CD4-positive, alpha-beta T cell treated with Interleukin-17A for 1 hour (primary cell): Measurements from ENCODE around the gene CAMTA1.

Source experiments
- DNase-seq: peaks from one replicate; pipeline ENCODE4 v3.0.0-alpha.2; 2020

Gene CAMTA1

DNA sequence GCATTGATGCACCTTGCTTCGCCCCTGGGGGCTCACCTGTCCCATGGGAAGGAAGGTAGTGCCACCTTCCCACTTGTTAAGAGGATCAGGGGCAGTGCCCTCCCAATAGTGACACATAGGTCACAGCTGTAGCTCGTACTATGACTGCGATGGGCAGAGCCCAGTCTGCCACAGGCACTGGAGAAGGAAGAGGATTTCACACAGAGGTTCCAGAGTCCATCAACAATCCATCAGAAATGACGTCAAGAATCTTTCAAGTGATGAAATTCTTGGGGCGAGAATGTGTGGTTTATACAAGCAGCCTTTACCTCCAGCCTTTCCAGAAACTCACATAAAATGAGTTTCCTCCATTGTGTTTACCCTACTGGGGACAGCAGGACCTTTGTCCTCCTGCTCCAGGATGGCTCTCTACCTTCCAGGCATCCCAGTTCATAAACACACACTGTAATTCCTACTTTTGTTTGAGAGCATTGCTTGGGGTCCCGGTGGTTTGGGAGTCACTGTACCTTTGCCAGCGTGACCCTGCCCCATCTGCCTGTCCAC is 725.2 kb downstream of the CAMTA1 start:
- DNase-seq, result no peak

DNA sequence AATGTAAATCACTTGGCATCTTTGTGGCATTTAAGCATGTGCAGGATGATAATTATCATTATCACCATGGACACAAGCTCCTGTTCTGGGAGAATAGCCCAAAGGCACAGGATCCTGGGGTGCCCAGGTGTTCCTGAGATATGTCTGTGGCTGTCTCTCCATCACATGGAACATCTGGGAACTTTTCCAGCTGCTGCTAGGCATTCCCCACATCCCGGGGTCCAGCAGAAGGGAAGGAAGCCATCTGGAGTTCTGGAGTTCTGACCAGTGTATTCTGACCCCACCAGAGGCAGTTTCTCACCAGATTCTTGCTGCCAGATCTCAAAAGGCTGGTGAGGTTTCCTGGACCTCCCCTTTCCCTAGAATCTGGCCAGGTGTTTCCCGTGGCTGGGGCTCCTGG is 726.1 kb downstream of the CAMTA1 start:
- DNase-seq, result no peak

DNA sequence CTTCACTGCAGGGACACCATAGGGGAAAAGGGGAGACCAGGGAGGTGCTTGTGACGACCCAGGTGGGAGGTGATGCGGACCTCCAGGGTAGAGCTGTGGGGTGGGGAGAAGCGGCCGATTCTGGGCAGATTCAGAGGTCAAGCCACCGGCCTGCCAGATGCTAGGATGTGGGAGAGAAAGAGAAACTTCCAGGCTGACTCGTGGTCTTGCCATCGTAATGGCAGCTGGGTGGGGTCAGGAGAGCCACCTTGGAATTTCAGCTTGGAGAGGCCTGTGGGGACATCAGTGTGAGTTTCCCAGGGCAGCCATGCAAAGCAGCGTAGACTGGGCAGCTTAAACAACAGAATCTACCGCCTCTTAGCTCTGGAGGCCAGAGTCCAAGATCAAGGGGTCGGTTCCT is 727.8 kb downstream of the CAMTA1 start:
- DNase-seq, result no peak

DNA sequence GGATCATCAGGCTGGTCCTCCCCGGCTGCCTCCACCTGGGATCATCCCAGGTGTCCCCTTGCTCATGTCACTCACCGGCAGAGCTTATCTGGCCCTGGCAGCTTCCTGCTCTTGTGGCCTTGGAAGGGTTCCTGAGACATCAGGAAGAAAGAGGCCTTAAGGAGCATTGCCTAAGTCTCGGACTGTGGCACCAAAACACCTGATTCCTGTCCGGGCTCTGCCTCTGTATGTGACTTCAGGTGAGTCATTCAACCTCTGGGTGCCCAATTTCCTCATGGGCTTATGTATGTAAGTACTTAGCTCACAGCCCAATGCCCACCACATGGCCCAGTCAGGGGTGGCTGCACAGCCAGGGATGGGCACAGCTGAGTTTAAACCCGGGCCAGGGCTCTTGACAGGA is 729.9 kb downstream of the CAMTA1 start:
- DNase-seq, result no peak

DNA sequence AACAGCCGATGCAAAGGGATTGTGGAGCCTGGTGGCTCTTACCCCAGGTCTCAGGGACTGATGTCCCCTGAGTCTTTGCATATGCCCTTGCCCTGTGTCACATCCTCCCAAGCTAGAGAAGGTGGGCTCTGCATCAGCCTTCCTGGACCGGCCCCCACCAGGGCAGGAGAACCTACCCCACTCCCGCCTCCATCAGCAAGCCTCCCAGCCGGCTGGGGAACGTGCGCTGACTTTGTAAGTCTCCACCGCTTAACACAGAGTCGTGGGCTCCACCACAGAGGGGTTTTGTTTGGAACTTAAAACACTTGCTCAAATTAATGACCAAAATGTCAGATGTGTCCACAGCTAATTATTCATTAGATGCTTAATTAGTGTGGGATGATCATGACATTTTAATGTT is 730.6 kb downstream of the CAMTA1 start:
- no peak for DNase-seq

DNA sequence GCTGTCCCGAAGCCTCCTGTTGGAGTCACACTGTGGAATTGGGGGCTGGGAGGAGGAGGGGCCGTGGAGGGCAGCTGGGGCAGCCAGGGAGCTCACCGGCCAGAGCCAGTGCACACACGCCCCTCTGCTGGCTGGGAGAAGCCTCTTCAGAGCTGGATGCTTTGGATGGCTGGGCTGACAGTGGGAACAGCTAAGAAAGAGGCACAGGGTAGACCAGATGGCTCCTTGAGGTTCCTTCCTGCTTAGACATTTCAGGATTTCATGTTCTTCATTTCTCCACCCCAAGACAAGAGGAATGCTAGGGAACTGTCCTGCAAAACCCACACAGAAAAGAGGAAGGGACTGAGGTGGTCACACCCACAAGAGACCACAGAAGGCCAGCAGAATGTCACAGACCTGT is 731.1 kb downstream of the CAMTA1 start:
- no peak for DNase-seq

DNA sequence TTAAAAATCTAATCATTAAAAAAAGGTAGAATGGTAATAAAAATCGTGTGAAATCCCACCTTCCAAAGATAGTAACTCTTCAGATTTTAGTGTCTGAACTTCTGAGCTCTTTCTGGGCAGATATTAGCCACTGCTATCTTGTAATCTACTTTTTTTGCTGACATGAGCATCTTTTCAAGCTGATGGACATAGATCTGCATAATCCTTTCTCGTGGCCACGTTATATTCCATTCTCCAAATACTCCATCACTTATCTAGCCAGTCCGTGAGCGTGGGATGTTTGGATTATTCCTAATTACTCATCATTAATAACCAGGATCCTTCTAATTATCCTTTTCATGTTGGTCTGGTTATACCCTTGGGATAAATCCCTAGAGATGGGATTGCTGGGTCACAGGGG is 731.7 kb downstream of the CAMTA1 start:
- DNase-seq, result no peak

DNA sequence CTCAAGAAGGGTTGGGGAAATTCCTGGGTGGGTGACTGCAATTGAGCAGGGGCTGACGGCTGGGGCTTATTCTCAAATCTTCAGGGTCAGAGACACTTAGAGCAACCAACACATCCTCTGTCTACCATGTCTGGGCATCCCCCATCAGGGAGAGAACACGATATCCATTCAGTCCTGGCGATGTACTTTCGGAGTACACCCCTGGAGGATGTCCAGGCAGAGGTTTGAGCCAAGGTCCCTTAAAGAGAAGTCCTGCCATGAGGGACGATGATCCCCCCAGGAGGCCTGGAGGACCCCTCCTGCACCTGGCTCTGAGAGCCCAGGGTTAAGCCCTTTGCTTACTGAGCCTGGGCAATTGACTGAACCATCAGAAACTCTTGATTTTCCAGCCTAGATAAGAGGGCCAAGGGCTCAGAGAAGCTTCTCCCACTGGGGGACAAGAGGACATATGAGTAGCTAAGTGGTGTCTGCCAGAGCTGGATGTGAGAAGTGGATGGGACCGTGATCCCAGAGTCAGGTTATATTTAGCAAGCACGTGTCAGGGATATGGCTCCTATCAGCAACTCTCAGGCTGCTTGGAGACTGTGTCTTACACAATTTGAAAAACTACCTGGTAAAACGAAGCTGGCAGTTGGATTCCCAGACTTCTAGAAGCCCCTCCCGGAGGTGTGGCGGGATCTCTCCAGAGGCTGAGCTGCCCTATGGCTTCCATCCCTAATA is 732.5 kb downstream of the CAMTA1 start:
- no peak for DNase-seq

DNA sequence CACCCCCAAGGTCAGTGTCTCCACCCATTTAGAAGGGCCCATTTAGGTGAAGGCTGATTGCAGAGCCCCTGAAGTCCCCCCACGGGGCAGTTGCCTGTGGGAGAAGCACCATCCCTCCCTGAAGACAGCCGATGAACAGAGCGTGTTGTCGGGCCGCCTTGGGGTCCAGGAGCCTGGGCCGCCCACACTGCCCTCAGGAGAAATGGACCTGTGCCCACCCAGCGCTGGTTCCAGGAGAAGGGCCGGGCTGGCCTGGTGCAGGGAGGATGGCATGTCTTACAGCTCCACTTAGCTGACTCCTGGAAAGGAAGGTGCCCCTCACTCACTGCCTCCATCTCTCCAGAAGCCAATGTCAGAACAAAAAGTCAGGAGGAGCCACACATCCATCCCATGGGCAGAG is 733.2 kb downstream of the CAMTA1 start:
- no peak for DNase-seq

DNA sequence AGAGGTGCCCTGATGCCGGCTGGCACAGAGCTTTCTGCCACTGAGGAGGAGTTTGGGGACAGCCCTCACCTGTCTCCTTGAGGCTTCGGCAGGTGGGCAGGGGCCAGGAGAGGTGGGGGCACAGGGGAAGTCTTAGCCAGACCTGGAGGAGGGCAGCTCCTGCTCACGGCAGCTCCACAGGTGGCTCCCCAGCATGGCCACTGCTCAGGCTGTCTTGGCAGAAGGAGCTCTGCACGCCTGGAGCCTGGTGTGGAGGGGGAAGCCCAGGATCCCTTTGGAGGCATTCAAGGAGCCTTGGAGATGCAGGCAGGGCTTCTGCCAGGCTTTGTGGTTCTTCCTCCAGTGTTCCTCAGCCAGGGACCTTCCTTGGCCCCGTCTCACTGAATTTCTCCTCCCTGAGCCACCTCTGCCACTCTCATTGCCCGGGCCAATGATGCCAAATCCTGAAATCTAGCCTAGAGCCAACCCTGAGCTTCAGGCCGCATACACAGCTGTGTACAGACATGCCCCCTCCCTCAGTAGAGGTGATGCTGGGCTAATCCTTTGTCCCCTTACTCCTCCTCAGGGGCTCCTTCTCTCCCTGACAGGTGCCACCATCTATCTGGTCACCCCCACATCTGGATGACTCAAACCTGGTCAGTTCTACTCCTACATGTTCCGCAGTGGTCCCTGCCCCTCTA is 734.1 kb downstream of the CAMTA1 start:
- DNase-seq, result no peak

DNA sequence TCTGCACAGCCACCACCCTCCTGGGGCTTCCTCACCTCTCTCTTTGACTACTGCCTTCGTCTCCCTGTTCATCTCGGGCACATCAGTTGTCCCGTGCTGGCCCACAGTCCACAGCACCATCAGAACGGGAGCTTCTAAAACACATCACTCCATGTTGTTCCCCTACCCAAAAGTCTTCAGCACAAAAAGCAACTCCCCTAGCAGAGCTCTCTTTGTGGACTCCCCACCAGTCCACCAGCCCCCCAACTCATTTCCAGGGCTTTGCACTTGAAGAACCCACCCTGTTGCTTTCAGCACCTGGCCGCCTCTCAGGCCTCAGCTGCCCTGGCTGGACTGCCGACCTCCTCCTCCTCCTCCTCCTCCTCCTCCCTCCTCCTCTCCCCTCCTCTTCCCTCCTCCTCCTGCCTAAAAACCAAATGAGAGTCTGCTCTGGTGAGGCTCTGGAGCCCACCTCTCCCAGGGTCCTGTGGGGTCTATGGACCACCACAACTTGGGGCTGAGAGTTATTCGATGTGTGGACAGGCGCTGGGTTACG is 734.7 kb downstream of the CAMTA1 start:
- no peak for DNase-seq

DNA sequence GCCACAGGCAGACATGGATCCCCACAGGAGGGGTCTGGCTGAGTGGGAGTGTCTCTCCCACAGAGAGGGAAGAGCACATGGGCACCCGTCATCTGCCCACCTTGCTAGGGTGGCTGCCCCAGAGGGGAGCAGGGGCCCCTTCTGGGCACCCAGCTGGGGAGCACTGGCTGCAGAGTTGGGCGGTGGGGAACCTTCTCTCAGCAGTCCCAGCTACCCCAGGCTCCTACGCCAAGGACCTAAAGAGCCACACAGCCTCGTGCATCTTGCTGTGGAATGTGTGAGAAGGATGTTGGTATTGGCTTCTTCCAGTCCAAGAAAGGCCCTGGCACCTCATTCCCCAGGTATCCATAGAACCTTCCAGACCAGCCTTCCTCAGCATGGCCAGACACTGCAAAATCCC is 735.2 kb downstream of the CAMTA1 start:
- no peak for DNase-seq

DNA sequence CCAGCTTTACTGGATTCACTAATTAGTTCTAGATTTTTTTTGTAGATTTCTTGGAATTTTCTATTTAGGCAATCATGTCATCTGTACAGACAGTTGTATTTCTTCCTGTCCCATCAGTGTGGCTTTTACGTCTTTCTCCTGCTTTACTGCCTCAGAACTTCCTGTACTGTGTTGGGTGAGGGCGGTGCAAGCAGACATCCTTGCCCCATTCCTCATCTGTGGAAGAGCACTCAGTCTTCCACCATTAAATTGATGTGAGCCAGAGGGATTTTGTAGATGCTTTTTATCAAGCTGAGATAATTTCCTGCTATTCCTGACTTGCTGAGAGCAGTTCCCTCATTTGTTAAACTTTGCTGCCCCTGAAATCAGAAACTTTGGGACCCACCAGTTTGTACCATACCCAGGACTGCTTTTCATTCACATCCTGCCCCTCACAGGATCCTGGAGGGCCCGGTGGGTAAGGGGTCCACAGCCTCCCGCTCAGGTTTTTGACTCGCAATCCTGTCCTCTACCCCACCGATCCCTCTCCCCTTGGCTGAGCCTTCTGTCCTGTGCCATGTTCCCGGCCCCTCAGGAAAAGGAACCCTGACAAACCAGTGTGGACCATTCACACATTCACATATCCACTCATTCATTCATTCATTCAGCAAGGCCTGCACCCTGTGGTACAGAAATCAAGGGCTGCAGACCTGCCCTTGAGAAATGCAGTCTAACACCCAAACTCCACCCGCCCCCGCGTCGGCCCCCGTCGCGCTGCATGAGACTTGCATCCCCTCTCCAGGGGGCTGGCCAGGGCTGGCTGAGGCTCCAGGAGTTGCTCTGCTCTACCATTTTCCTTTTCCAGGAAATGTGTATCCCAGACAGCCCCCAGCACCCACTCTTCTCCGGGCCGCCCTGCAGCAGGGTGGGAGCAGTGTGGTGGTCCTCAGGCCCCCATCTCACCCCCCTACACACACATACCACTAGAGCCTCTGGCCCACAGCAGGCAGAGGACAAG is 739.4 kb downstream of the CAMTA1 start:
- DNase-seq, result no peak

DNA sequence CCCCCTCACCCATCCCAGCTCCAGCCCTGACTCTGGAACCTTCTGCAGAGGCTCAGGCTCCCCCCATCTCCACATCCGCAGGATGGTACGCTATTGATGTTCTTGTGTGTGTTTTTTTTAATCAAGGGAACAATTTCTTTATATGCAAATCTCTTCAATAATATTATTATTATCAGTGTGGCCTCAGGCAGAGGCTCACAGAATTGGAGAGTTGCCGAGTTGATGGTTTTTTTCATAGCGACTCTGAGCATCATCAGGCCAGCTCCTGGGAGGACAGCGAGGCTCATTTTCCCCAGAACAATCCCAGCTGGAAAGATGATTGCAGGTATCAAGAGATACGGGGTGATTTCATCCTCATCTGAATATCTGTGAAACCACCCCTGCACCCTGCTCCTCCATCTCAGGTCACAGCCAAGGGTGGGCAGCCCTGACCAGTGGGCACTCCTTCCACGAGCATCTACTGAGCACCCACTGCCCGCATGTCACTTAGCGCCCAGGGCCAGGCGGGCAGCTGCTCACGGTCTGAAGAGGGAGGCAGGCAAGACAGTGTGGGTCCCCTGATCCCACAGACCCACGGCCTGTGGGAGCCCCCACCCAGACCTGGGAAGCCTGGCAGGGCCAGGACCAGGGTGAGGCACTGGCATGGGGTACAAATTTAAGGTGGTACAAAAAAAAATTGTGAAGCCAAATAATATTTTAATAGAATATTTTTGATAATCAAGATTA is 740.2 kb downstream of the CAMTA1 start:
- no peak for DNase-seq

DNA sequence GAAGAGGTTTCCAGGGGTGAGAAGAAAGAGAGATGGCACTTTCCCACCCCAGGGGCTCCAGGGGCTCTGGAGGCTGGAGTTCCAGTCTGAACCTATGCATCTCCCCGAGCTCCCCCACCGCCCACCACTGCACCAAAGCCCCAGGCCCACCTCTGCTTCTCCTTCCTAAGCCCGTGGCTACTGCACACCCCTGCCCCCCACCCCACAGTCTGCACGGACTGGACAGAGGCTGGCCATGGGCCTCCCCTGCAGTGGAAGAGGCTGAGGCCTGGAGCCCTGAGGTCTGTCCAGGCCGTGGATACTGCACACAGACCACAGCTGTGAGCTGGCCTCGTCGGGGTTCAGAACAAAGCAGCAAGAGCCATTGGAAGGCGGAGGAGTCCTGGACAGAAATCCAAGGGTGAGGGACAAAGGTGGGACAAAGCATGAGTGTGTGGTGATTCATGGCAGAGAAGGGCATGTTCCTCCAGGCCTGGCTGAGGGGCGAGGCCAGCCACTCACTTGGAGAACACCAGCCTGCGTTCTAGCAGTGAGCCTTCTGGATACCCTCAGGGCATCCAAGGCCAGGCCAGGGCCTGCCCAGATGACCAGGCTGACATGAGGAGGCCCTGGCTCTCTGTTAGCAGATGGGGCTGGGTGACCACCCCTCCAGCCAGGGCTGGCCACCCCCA is 741.1 kb downstream of the CAMTA1 start:
- DNase-seq, result no peak

DNA sequence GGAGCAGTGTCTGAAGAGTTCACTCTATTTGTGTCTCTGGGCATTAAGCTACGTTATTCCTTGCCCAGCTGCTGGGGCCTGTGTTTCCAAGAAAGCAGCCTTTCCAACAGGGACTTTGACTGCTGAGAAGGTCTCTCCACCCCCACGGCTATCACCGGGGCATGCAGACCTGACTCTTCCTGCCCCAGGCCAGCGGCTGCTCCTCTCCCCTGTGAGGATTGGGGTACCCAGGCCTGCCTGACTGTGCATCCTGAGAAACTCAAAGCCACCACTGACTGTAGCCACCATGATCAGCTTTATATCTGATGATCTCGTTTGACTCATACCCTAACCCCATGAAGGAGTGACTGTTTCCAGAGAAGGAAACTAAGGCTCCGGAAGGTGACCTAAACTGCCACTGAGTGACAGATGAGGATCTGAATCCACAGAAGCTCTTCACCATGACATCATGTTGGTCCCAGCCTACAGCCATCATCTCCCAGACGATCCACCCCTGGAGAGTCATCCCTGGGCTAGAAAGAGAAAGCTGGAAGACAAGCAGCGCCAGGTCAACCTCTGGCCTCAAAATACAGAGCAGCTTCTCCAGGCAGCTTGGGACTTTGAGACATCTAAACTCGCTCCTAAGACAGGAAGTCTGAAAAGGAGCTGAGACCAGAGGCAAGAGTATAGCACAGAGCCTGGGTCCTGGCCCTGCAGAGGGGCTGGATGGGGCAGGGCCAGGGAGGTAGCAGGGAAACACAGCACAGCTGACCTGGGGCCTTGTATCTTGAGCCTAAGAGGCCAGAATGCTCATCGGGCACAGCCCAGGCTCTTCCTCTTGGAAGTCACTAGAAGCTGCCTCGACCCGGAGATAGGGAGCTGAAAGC is 741.8 kb downstream of the CAMTA1 start:
- no peak for DNase-seq

DNA sequence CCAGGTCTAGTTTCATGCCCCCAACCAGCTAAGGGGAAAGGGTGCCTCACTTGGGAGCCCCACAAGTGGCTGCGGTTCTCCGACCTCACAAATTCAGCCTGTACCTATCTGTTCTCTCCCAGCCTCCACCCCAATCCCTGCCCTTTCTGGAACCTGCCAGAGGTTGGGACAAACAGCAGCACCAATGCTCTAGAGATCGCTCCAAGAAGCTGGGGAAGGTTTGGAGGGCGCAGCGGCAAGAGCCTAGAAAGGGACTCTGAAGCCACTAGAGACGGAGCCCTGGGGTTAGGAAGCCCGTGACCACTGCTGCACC is 742.4 kb downstream of the CAMTA1 start:
- DNase-seq, result no peak

DNA sequence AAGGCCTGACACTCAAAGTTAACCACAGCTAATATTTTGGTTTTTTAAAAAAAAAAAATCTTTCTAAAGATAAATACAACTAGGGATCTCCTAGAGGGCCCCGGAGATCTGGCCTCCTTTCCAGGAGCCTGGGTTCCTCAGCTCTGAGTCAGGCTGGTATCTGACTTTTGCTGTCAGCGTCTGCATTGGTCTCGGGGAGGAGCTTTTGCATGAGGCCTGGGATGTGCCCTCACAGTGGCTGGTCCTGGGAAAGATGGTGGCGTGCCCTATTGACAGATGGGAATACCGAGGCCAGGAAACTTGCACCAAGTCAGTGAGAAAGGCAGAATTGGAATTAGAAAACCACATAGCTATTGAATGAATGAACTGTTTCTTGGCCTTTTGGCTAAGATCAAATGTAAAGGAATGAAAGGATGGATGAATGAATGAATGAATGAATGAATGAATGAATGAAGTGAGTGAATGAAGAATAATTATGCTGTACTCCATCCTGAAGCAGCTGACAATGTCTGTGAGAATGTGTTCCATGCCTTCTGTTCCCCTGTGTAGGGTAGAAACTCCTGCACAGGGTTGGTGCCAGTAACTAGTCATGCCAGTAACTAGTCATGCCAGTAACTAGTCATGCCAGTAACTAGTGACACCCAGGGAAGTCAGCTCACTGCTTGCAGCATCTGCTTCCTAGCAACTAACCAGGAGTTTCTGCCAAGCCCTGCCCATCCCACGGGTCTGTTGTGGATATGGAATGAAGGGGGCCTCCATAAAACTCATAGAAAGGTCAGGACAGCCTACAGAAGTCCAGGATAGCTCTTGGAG is 743.3 kb downstream of the CAMTA1 start:
- no peak for DNase-seq

DNA sequence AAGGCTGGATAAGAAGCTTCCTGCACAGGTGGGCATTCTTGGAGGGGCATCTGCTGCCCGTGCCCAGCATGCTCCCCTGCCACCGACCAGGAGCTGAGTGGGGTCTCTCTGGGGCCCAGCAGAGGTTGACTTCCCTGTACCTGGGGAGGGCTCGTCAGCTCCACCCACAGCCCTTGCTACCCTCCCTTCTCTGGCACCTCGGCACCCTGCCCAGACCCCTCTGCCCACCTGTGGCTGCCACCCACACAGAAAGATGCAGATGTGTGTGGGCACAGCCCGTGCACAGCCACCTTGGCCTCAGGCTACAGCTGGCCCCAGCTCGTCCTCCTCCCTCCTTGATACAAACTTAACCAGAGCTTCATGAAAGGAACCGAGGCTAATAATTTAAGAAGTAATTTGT is 744.7 kb downstream of the CAMTA1 start:
- no peak for DNase-seq
